ENCODE data around the gene BAD.

The BAD gene

GRCh38 chr11:64275841-64276240, 8.6 kb downstream of the BAD start:
- DNase-seq (ENCODE audit: low spot score), result no peak

DNA sequence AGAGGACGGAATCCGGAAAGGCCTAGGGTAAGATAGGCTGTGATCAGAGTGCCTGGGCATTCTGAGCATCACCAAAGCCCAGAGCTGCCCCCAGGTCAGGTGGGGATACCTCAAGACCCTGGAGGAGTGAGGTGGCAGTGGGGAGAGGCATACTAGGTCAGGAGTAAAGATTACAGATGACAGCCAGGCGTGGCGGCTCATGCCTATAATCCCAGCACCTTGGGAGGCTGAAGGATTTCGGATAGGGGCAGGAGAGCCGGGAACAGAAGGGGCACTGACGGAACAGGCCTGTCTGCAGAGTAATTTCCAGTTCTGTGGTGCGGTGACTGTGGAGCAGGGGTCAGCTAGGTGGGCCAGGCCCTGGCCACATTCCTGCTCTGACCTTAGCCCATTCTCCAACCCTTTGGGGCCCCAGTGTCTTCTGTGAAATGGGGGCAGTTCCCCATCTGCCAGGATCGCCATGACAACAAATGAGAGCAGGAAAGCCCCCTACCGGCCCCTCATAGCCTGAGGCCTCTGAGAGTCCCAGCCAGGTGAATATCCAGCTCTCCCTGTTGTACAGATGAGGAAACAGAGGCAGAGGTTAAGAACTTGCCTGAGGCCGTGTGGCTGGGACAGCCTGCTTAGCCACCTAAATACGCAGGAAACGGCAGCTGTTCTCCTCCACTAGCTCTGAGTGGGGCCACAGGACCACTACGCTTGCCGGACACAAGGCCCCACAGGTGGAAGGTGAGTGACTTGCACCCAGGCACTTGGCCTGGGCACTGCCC, 9.2 kb downstream of the BAD start:
- DNase-seq (ENCODE audit: low spot score), result no peak

DNA sequence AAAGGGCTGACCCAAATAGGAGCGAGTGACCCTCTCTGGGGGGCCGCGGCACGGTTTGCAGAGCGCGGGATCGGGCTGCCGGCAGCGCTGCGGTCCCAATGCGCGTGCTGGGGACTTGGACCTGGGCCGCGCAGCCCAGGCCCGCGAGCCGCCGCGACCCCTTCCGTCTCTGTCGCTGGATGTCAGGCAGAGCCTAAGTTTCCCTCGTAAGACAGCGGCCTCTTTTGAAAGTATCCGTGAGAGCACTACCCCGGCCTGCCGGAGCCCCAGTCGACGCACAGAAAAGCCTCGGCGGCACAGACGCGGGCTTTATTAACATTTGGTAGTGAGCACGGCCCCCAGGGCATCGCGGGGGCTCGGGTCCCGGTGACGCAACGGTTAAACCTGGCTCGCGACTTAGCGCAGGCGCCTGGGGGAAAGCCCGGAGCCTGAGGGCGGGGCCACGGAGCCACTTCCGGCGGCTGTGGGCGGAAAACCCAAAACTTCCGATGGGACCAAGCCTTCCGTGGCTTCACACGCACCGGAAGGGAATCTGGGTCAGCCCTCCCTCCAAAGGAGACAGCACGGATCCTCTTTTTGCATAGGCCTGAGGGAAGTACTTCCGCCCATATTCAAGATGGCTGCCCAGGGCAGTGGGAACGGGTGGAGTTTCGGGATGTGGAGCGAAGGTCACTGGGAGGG, 14.8 kb downstream of the BAD start:
- peak; percentile 94 for DNase-seq (ENCODE audit: low spot score)

GRCh38 chr11:64268893-64269539, 15.4 kb downstream of the BAD start:
- no peak for DNase-seq (ENCODE audit: low spot score)

GRCh38 chr11:64268025-64268892, 16.2 kb downstream of the BAD start:
- DNase-seq (ENCODE audit: low spot score), result no peak

DNA sequence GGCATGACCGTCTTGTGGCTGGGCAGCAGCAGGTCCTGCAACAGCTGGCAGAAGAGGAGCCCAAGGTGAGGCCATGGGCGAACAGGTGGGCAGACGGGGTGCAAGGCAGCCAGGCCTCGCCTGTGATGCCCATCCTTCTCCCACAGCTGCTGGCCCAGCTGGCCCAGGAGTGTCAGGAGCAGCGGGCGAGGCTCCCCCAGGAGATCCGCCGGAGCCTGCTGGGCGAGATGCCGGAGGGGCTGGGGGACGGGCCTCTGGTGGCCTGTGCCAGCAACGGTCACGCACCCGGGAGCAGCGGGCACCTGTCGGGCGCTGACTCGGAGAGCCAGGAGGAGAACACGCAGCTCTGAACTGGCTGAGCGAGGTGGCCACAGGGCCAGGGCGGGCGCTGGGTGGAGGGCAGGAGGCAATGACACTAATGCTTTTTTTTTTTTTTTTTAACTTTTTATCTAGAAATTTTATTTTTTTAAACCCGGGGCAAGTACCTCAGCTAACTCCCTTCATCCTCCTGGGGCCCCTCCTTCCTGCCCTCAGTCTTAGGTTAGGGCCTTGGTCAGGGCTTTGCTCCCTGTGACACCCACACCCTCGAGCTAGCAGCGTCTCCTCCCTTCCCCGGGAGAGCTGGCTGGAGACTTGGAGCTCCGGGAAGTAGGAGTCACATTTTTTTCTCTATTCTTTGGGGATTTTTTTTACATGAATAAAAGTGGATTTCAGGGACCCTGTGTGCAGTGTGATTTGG, 17.1 kb downstream of the BAD start:
- DNase-seq (ENCODE audit: low spot score), result no peak

- DNase-seq (ENCODE audit: low spot score), result no peak
These were observed 18.1 kb downstream of the BAD start for GRCh38 chr11:64266339-64266738.

GRCh38 chr11:64265176-64266160, 19.0 kb downstream of the BAD start:
- no peak for DNase-seq (ENCODE audit: low spot score)

GRCh38 chr11:64264371-64264852, 20.1 kb downstream of the BAD start:
- no peak for DNase-seq (ENCODE audit: low spot score)

- DNase-seq (ENCODE audit: low spot score), result no peak
These were observed 20.5 kb downstream of the BAD start for GRCh38 chr11:64263947-64264317.

- peak; percentile 37 for DNase-seq (ENCODE audit: low spot score)
These were observed 21.2 kb downstream of the BAD start for GRCh38 chr11:64263021-64263946.

GRCh38 chr11:64262271-64263002, 22.0 kb downstream of the BAD start:
- no peak for DNase-seq (ENCODE audit: low spot score)

GRCh38 chr11:64261556-64262080, 22.8 kb downstream of the BAD start:
- no peak for DNase-seq (ENCODE audit: low spot score)

- no peak for DNase-seq (ENCODE audit: low spot score)
These were observed 24.2 kb downstream of the BAD start for GRCh38 chr11:64260147-64260708.

DNA sequence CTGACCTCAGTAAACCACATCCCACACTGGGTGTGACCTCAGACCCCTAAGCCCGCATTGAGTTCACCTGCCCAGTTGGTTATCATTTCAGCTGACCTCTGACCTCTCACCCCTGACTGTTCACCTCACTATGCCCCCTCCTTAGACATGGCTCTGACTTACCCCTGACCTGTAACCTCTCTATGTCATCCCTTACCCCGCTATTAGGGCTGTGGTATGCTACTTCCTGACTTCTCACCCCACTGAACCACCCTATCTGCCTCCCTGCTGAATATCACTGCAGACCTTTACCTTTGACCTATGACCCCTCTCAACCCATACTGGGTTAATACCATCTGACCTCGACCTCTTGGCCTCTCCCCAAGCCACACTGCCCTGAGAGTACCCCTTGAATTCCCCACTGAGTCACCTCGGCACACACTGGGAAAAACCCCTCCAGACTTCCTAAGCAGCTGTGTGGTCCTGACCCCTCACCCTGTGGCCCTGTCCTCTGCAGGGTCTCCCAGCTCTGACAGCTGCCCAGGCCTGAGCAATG, 24.9 kb downstream of the BAD start:
- DNase-seq (ENCODE audit: low spot score), result no peak

- DNase-seq (ENCODE audit: low spot score), result no peak
These were observed 25.4 kb downstream of the BAD start for GRCh38 chr11:64258946-64259532.

DNA sequence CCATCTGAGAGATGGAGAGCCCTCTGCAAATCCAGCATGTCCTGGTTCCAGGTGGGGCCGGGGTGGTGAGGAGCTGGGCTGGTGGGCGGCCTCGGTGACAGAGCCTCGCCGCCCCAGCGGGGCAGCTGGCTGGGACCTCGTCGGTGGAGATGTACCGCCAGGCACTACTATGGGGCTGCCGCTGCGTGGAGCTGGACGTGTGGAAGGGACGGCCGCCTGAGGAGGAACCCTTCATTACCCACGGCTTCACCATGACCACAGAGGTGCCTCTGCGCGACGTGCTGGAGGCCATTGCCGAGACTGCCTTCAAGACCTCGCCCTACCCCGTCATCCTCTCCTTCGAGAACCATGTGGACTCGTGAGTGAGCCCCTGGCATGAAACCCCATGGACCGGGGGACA, 26.1 kb downstream of the BAD start:
- no peak for DNase-seq (ENCODE audit: low spot score)

Data from AG08396 (cell line).